ENCODE data around the gene IRF6.

Gene IRF6

DNA sequence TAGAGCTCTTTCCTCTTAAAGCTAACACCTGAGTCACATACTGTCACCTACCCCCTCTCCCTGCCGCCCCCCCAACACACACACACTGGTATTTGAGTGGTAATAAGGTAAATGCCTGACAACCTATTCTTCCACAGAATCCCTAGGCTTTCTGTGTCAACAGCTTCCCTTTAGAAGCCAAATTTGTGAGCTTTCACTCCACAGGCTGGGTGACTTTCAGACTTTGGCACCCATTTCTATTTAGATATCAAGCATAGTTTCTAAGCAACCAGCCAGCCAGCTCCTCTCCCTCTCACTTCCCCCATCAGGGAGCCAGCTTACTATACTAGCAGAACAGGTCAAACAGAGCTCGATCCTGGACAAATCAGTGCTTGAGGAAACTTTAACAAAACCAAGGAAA, 18.4 kb downstream of the IRF6 start:
- no peak for DNase-seq

DNA sequence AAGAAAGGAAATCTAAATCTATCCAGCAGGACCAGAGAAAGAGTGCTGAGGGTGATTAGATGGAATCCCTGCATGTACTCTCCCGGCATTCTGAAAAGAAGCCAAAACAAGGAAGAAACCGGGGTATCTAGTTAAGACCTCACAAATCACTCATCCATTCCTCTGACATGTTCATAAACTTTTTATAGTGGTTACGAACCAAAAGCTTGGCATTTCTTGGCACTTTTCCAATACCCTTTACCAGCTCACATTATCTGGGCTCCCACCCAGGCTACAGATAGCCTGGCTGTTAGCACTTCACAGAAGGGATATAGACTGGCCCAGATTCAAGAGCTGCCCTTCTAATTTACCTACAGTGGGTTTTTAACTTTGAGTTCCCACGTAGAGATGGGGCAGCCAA, 19.8 kb downstream of the IRF6 start:
- DNase-seq: peak; percentile 90

DNA sequence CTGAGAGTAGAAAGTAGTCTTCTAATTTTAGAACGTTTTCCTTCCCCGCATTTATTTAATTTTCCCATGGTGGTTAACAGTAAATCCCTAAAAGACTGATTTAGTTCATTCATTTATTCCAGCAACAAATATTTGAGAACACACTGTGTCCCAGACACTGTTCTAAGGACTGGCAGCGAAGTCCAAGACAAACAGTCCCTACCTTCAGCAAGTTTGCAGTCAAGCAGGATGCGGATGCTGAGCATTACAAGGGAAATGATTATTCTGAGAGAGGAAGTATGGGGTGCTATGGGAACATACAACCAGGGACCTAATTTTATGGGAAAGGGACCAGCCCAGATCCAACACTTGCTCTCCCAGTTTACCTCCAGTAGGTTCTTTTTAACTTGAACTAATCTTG, 20.4 kb downstream of the IRF6 start:
- no peak for DNase-seq

DNA sequence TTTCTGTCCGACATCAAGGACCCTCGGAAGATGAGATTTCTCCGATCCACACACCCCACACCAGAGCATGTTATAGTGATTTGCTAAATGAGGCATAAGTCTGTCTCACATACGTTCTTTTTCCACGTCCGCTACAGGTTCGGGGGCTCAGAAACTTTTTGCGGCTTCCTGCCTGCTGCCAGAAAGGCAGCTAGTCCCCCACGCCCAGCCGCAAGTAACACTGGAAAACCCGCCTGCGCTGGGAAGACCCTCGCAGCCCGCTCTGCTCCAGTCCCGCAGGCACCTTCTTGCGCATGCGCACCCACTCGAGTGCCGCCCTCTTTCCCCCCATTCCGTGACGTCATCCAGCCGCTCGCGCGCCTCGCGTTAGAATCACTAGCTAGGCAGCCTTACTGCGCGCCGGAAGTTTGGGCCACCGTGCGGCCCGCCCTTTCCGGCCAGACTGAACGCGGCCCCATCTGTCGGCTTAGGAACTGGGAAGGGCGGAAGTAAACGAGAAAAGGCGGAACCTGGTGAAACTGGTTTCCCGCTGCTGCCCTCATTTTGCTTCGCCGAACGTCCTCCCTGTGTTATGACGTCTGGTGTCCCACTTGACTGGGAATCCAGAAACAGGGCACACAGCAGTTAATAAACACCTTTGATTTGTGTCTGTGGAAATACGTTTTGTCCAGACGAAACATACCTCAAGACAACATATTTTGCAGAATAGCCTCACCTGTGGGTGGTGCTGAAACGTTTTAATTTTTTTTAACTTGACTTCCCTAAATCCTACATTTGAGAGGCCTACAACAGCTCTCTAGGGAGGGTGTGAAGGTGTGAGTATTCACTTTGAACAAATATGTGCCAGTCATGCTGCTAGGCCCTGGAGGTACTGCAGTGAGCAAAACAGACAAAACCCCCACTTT, 21.4 kb downstream of the IRF6 start, which contains the start of gene C1orf74:
C1orf74 (minus strand) TSS at position 295 of the 905 bp plus-strand sequence. CDS start 925 bp downstream, outside the sequence.
- DNase-seq: peak; percentile 99

DNA sequence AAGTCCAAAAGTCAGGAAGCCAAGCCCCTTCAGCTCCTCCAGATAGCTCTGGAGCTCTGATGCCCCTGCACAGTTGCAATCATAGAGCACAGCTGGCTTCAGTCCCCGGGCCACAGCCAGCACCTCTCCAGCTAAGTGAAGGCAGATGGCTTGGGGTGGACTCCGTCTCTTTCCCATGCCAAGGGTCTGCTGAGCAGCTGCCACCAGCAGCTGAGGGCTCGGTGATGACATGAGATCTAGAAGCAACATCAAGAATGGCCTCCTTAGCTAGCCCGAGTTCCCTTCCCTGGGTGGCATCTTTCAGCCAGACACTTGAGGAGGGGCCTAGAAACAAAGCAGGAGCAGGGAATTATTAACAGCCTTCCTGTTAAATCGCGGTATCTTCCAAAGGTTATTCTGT, 22.6 kb downstream of the IRF6 start:
- no peak for DNase-seq

DNA sequence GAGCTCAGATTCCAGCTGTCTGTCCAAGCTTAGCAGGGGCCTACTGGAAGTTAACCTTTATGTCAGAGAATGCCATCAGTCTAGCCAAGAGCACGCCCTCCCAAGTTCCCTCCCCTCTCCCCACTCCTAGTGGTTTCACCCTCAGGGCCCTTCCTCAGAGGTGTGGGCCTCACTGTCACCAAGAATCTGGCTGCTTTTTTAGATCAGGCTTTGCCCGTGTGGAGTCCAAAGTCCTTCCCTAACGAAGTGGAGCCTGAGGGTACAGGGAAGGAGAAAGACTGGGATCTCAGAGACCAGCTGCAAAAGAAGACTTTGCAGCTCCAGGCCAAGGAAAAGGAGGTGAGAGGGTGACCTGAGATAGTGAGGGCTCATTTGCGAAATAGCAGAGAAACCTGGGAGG, 25.7 kb downstream of the IRF6 start:
- DNase-seq: no peak

DNA sequence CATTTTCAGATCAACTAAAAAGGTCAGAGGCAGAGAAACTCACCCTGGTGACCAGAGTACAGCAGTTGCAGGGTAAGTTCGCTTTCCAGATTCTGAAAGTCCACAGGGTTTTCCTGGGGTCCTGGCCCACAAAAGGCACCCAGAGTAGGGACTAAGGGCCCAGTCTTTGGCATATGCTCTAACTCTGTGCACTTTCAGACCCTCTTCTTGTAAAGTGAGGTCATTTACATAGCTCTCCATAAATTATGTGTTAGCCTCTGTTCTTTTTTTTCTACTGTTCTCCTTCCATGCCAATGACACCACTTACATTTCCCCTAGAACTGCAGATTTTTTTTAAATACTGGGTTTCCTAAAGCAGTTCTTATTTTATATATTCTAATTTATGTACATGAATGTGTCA, 27.8 kb downstream of the IRF6 start:
- DNase-seq: no peak

DNA sequence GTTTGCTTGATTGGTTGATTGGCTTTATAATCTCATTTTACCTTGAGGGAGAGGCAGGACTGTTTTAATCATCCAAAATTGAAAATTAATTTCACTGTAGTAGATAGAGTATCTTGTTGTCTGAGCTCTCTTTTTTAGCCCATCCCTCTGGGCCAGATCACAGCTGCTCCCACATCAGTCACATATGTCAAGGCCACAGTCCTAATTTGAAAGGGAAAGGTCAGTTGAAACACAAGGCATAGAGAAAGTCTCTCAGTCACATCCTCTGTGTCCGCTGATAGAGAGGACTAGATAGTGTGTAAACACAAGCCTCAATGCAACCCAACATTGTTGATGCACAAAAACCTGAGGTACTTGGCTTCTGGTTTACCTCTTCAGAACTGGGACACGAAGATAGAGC, 28.4 kb downstream of the IRF6 start:
- DNase-seq: no peak

DNA sequence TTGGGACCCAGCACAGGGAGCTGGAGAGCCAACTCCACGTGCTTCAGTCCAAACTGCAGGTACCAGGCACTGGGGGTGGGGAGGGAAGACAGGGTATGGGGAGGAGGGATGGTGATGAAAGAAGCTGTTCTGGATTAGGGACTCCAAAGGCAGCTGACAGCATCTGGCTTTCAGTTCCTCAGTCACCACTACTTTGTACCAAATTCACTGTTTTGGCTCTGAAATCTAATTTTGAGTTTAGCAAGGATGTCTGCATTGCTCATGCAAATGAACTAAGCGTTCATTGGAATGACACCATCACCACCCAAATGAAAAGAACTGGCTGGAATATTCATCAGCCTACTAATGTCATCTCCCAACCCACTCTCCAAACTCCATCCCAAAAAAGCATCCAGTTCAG, 30.3 kb downstream of the IRF6 start:
- DNase-seq: no peak

DNA sequence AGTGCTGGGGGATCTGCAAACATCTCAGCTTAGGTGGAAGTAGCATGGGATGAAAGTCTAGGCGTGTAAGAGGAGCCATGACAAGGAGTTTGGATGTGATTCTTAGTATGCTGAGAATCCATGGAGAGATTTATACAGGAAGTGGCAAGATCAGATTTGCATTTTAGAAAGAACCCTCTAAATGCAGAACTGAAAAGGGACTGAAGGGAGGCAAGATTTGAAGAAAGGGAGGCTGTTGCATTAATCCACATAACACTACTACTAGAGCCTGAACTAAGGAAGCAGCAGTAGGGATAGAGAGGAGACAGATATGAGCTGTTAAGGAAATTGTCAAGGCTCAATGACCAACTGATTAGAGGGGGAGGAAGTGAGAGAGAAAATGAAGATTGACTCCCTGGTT, 31.4 kb downstream of the IRF6 start:
- no peak for DNase-seq

DNA sequence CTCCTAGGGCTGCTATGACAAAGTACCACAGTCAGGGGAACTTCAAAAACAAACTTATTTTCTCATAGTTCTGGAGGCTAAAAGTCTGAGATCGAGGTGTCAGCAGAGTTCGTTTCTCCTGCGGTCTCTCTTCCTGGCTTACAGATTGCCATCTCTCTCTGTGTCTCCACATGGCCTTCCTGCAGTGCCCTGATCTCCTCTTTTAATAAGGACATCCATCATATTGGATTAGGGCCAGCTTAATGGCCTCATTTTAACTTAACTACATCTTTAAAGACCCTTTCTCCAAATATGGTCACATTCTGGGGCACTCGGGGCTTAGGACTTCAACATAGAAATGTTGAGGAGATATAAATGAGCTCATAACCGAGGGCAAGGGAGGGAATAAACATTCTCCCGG, 33.8 kb downstream of the IRF6 start:
- peak; percentile 35 for DNase-seq

DNA sequence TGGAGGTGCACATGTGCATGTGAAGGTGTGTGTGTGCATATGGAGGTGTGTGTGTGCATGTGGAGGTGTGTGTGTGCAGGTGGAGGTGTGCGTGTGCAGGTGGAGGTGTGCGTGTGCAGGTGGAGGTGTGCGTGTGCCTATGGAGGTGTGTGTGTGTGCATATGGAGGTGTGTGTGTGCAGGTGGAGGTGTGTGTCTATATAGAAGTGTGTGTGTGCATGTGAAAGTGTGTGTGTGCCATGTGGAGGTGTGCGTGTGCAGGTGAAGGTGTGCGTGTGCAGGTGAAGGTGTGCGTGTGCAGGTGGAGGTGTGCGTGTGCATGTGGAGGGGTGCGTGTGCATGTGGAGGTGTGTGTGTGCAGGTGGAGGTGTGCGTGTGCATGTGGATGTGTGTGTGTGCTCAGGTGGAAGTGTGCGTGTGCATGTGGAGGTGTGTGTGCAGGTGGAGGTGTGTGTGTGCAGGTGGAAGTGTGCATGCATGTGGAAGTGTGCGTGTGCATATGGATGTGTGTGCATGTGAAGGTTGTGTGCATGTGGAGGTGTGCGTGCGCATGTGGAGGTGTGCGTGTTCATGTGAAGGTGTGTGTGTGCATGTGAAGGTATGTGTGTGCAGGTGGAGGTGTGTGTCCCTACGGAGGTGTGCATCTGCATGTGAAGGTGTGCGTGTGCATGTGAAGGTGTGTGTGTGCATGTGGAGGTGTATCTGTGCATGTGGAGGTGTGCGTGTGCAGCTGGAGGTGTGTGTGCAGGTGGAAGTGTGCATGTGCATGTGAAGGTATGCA, 35.1 kb downstream of the IRF6 start:
- DNase-seq: no peak

DNA sequence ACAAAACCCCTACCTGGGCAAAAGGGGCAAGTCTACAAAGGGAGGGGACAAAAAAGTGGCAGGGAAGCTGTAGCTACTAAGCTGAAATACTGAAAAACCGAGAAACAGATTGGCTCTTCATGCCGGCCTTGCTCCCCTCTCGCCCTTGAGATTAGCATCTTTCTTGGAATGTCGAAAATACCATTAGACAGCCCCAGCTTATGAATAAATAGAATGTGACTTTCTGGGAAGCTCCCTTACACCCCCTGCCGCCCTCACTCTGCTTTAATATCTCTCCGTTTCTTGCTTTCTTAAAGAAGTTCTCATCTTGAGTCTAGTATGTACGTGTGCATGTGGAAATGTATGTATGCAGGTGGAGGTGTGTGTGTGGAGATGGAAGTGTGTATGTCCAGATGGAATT, 36.0 kb downstream of the IRF6 start:
- peak; percentile 65 for DNase-seq

DNA sequence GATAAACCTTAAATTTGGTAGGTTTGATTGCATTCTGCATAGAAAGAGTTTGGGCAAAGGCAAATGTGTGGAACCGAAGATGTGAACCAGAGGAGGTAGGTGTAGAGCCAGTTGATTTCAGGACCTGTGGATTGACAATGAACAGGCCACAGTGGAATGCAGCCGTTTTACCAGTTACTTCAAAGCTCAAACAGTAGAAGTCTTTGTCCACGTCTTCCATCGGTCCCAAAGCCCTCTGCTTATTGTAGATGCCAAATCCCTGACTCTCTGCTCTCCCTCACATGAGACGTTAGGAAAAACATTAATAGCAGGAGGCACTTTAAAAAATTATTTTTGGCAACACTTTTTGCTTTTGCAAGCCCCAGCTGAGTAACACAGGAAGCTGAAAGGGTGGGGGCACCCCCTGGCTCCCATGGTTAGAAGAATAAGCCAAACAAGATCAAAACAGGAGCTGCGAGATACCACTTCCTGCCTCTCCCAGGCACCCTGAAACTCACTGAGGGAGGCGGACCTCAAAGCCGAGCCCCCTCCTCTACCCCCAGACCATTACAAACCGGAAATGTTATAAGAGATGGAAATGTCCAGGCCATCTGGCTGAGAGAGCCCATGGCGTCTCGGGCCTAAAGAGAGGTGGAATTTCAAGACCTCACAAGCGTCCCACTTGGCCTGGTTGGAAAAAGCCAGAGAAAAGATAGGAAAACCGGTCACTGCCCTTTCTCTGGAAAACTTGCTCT, 36.6 kb downstream of the IRF6 start:
- peak; percentile 78 for DNase-seq

DNA sequence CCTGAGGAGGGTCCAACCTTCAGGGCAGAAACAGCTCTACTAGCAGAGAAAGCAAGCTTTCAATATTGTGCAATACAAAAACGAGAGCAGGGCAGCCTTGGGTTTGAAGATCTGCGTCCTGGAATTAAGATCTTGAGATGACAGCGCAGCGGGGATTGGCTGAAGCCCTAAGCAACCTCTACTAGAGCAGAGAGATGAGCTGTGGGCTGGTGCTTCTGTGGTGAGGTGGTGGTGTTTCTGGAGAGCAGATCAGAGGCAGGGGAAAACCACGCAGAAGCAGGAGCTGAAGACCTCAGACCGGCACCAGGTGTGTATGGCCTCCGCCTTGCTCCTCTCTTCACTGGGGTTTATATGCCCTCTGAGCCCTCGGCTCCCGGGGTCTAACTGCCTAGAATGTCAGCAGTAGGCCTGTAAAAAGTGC, 37.6 kb downstream of the IRF6 start:
- DNase-seq: peak; percentile 76

DNA sequence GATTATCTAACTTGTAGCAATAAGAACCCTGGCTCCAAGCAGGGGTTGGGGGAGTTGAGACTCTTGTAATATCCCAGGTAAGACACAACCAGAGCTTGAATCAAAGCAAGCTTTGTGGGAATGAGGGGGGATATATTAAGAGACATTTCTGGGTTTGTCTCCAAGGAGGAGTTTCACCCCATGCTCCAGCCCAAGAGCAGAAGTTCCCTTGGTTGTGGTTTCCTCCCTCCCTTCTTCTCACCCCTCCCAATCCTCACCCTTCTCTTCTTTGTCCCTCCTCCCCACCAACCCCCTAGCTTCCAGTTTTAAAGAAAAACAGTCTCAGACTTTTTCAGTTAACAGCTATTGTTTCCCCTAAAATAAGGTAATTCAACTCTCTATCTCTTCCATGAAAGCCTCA, 38.2 kb downstream of the IRF6 start:
- DNase-seq: peak; percentile 75

DNA sequence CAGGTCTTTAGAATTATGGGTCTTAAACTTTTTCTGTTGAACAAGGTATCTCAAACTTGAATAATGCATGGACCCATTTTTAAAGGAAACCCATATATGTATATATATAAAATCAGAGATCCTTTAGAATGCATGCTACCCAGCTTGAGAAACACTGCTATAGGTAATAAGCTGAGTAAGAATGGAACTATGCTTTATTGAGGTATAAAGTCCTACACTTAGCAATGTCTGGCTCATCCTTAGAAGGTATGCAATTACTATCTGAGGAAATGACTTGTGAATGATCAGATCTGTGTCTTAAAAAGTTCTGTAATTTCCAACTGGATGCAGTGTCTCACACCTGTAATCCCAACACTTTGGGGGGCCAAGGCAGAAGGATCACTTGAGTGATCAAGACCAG, 38.8 kb downstream of the IRF6 start:
- no peak for DNase-seq

DNA sequence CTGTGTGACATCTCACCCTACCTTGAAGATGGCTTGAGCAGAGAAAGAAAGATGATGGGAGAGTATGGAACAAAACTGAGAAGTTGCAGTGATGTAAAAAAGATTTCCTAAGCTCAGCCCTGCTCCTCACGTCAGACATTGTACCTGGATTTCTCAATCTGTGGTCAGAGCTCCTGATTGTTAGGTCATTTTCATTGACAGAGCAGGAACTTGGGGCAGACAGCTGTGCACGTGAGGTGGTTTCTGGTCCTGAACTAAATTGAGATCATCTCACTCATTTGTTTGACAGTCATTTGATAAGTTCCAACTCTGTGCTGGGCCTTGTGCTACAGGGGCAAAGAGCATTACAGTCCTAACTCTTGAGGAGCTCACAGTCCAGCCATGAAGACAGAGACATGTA, 39.9 kb downstream of the IRF6 start:
- peak; percentile 32 for DNase-seq

DNA sequence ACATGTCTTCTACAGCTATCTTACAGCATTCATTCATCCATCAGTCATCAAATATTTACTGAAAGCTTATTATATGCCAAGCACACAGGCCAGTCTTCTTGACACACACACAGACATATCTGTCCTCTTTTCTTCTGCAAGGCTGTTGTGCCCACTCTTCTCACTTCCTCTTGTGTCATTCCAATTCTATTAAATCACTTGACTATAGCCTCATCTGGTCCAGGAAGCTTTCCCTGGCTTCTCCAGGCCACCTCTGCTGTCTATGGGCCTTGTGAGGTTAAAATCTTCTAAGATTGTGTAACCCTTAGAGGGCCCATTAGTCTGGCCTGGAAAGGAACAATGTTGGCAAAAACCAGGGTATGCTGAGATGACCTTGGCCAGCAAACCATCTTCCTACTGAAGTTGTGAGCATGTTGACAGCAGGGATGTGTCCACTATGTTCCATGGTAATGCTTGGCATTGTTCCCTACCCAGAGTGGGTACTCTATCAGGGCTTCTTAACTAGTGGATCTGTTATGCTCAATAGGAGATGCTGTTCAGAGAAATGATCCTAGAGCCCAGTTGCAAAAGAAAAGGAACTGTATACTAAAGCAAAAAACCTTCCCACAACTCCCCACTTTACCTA, 44.8 kb downstream of the IRF6 start:
- DNase-seq: no peak

DNA sequence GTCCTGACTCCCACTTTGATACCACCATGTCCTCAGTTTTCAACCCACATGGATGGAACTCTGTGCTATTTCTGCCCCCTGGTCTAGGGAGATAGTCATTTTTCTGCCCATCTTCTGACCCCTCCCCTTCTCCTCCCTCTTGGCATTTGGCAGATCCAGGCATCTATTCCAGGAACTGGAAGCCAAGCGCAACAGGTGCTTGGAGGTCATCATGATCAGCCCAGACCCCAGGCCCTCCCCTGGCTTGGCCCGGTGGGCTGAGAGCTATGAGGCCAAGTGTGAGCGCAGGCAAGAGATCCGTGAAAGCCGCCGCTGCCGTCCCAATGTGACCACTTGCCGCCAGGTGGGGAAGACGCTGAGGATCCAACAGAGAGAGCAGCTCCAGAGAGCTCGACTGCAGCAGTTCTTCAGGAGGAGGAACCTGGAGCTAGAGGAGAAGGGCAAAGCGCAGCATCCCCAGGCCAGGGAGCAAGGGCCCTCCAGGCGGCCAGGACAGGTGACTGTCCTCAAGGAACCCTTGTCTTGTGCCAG, 46.0 kb downstream of the IRF6 start:
- no peak for DNase-seq

DNA sequence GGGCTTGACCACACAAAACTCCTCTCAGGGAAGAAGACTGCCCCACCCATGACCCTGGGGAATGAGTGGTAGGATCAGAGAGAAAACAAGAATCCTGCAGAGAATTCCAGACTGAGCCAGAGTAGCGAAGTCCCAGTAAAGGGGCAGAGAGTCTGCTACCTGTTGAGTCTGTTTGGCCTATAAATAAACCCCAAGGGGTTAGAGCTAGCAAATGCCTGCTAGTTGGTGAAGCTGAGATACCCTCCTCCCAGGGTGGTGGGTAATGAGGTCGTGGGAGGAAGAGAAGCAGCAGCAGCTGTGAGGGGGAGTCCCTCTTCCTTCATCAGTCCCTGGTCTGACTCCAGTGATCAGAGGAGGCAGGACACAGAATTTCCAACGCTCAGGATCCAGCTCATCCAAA, 47.5 kb downstream of the IRF6 start:
- DNase-seq: no peak

DNA sequence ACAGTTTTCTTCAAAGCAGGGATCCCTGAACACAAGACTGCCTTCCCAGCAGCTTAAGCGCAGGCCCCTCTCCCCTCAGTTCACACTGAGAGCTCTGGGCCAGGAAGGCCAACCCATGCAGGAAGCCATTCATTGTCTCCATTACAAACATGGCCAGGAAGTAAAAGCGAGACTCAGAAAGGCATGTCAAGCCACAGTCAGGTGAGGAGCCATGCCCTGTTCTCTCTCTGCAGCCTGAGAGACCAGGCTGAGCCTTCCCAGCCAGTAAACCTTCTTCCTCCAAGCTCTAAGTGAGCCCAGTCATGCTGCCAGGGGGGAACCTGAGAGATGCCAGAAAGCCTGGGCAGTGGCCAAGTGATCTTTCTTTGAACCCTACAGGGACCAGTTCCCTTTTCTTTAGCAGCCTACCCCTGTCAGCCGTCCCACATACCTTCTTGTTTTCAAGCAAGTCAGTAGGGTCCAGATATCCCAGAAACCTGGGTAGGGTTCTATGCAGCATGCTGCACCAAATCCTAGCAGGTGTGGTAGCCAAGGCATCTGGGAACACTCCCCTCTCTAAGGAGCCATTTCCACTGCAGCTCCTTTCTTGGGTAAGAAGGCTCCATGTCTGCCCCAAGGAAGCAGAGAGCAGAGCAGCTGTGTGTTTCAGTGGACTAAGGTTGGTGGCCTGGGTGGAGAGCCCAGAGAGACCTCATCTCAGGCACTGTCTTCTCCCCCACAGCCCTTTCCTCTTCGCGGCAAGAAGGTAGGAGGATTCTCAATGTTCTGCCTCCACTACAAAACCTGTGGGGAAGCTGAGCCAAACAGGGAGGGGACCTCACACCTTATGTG, 49.1 kb downstream of the IRF6 start:
- DNase-seq: peak; percentile 68
